GM20000 (cell line): ENCODE data around the gene ABHD14A.

Source experiments
- DNase-seq: peaks from one replicate; pipeline ENCODE4 v3.0.0; 2012; ENCODE audit warnings: low spot score
- TF ChIP-seq, protein P1 (sequence below): IDR thresholded peaks from 2 replicates; pipeline ENCODE4 v1.5.1; 2012; ENCODE audit warnings: mild to moderate bottlenecking, control low read depth; ENCODE audit errors: extremely low read depth, missing control alignments

Gene ABHD14A

DNA sequence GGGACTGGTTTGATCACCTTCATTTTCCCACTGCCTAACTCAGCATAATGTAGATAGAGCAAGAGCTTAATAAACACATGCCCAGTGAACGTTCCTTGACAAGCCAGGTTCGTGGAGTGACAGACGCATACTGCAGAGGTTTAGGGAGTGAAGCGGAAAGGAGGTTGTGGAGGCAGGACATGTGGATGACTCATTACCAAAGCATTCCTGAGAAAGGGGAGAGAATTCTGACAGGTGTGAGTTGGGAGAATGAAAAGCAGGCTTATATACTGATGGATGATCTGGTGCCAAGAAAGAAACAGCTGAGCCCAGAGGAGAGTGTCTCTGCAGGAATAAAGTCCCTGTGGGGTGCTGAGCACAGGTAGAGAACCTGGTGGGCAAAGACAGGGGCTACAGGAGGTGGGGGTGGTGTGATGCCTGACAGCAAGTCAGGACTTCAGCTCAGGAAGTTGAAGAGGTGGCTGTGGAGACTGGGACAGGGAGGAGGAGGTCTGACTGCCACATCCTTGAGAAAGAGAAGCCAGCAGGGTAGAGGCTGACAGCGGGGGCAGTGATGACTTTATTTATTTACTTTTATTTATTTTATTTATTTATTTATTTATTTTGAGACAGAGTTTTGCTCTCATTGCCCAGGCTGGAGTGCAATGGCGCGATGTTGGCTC, 23.2 kb downstream of the ABHD14A start:
- TF ChIP-seq, protein P1, sequence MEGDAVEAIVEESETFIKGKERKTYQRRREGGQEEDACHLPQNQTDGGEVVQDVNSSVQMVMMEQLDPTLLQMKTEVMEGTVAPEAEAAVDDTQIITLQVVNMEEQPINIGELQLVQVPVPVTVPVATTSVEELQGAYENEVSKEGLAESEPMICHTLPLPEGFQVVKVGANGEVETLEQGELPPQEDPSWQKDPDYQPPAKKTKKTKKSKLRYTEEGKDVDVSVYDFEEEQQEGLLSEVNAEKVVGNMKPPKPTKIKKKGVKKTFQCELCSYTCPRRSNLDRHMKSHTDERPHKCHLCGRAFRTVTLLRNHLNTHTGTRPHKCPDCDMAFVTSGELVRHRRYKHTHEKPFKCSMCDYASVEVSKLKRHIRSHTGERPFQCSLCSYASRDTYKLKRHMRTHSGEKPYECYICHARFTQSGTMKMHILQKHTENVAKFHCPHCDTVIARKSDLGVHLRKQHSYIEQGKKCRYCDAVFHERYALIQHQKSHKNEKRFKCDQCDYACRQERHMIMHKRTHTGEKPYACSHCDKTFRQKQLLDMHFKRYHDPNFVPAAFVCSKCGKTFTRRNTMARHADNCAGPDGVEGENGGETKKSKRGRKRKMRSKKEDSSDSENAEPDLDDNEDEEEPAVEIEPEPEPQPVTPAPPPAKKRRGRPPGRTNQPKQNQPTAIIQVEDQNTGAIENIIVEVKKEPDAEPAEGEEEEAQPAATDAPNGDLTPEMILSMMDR, result no peak
- DNase-seq, result no peak

DNA sequence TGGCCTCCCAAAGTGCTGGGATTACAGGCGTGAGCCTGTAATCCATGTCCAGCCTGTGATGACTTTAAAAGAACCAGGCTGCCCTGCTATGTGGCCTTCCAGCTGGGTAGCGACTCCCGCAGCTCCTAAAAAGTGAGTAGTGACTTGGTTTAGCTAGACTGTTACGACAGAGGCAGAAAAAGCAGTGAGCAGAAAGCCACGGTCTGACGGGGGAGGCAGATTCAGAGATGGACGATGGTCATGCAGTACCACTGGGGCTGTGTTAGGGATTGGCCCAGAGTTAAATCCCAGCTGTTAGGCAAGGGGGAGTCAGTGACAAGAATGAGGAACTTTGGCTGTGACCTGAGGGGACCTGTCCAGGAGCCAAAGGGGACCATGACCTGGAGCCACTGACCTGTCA, 23.9 kb downstream of the ABHD14A start:
- TF ChIP-seq, protein P1, result no peak

DNA sequence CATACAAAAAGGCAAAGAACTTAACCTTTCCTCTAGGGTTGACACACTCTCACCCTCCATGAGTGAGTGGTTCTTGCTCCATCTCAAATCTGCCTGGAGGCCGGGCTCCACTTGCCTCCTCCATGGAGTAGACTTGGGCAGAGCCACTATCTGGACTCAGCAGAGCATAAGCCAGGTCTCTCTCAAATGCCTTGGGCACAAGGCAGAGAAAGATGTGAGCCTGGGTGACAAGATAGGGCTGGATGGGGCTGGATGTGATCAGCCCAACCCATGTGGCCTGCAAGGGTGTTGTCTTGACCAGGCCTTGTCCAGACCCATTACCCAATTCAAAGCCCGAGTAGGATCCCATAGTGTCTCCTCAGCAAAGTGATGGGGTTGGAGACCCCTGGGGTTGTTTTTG, 25.0 kb downstream of the ABHD14A start:
- TF ChIP-seq, protein P1, result no peak
- no peak for DNase-seq

More for the DNA sequence above, 23.9 kb downstream of the ABHD14A start:
- DNase-seq, result no peak

DNA sequence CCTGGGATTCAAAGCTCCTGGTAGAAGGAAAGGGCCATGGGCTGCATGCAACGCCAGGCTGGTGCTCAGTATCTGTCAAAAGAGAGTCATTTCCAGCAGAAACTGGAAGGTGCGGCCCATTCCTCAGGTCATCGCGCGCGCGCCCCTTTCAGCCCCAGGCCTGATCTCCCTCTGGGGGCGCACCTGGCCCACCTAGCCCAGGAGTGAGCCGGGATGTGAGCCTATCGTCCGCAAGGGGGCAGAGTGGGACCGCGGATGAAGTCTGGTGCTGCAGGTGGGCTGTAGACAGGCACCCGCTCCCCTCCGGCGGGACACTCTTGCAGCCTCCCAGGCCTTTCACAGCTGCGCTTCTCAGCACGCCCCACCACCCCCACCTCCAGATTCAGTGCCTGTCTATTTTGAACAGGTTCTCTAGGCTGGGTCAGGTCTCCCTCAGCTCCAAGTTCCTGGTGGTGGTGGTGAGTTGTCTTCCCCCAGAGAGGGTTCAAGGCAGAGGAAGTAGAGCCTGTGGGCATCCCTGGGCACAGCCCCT, 26.6 kb downstream of the ABHD14A start:
- peak; percentile 90 for DNase-seq
- TF ChIP-seq, protein P1, result peak; percentile 99

DNA sequence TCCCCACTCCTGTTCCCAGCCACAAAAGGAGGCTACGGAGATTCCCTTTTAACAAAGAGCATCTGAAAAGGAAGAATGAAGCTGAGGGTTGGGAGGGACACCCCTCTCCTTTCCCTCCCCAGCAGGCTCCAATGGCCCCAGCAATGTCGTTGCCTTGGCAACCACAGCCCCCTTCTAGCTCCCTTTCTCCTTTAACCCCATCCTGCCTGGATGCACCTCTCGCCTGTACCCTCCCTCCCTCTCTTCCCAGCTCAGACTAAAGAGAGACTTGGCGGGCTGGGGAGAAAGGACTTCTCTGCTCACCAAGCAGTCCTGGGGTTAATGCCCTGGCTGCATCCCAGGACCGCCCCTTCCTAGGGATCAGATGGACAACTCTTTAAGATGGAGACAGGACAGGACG, 27.9 kb downstream of the ABHD14A start:
- TF ChIP-seq, protein P1, result no peak
- no peak for DNase-seq

DNA sequence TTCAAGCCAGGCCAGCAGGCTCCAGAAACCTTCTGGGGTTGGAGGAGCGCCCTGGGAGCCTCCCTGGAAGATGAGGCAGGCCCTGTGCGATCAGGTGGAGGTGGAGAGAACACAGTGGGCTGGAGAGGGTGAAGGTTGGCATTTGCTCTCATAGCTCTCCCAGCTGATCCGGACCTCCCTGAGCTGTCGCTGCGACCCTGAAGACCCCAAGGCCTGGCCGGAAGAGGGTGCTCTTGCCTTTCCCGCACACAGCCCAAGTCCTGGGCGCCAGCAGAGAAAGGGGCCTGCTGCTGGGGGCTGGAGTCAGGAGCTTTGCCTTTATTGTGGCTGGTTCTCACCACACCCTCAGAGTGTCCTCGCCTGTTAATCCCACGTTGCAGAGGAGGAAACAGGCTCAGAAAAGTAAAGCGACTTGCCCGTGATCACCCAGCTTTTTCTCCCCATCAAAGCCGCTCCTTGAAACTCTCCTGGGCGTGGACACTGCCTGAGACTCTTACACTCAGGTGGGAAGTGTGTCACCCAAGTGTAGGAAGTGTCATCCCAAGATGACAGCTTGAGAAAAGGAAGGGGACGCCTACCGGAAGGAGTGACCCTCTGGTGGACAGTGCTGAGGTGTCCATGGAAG, 29.4 kb downstream of the ABHD14A start:
- TF ChIP-seq, protein P1, result no peak
- no peak for DNase-seq

DNA sequence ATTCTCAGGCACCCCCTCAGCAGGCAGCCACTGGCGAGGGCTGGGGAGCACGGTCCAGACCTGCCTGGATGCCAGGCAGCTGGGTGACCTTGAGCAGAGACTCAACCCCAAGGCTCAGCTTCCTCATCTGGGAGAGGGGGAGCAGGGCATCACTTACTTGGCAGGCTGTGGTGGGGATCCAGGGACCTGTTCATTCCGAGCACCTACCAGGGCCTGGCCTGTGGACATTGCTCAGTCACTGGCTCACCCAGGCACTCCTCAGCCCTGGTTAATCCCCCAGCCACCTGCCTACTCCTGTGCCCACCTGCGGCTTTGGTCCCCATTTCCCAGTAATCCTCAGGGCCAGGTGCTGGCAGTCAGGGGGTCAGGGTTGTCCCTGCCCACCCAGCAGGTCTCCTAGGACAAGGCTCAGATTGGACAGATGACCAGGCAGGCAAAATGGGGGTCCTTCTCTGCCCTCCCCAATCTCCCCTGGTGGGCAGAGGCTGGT, 30.1 kb downstream of the ABHD14A start:
- TF ChIP-seq, protein P1, result no peak
- no peak for DNase-seq
